BLaER1 treated with 17β-estradiol and CSF1 and Interleukin-3, amounts not matched to agents 10 nM and 100 nM (cell line): ENCODE data around the gene GLYATL1.

Experiments
- H3K27ac ChIP-seq, 11 experiments: shearing (Covaris generic); formaldehyde crosslinking; 2 replicates each; pipeline ENCODE4 v1.8.1; 2022
- H3K27me3 ChIP-seq, 11 experiments: shearing (Covaris generic); formaldehyde crosslinking; 2 replicates each; pipeline ENCODE4 v1.8.1; 2022
- H3K36me3 ChIP-seq, 11 experiments: shearing (Covaris generic); formaldehyde crosslinking; 2 replicates each; pipeline ENCODE4 v1.8.1; 2022
- H3K4me1 ChIP-seq, 10 experiments: shearing (Covaris generic); formaldehyde crosslinking; 2 replicates each; pipeline ENCODE4 v1.8.1; 2022
- H3K4me2 ChIP-seq, 11 experiments: shearing (Covaris generic); formaldehyde crosslinking; 2 replicates each; pipeline ENCODE4 v1.8.1; 2022
- H3K4me3 ChIP-seq, 10 experiments: shearing (Covaris generic); formaldehyde crosslinking; 2 replicates each; pipeline ENCODE4 v1.8.1; 2022
- H3K9ac ChIP-seq, 11 experiments: shearing (Covaris generic); formaldehyde crosslinking; 2 replicates each; pipeline ENCODE4 v1.8.1; 2022
- H3K9me3 ChIP-seq, 11 experiments: shearing (Covaris generic); formaldehyde crosslinking; replicated peaks in 1 of 11; 2 replicates each; pipeline ENCODE4 v1.8.1; 2022
- H4K20me1 ChIP-seq, 11 experiments: shearing (Covaris generic); formaldehyde crosslinking; 2 replicates each; pipeline ENCODE4 v1.8.1; 2022
- Cebpa-rat ChIP-seq, 11 experiments: shearing (Covaris generic); IDR thresholded peaks; 2 replicates each; pipeline ENCODE4 v1.8.1; 2022

Gene GLYATL1

GRCh38 chr11:58934945-58935513 is 4.3 kb upstream of the GLYATL1 start:
- Histone ChIP-seq H4K20me1 (no peaks in the 10 kb centered on the region), H3K4me2 (no peak overlapping the region), H3K27ac (no peak overlapping the region), H3K9ac (no peak overlapping the region), H3K4me3 (no peak overlapping the region), H3K27me3 (no peaks in the 10 kb centered on the region), H3K36me3 (no peaks in the 10 kb centered on the region), H3K9me3 (no peaks in the 10 kb centered on the region), H3K4me1 (no peaks in the 10 kb centered on the region)
- TF ChIP-seq Cebpa-rat (IDR thresholded peaks at IDR 0.05) = no peak

GRCh38 chr11:58938398-58938797 is 890 bp upstream of the GLYATL1 start:
- no peak overlapping the region for H3K4me3 ChIP-seq
- H4K20me1 ChIP-seq = no peaks in the 10 kb centered on the region
- no peak overlapping the region for H3K27ac ChIP-seq
- no peaks in the 10 kb centered on the region for H3K36me3 ChIP-seq
- no peaks in the 10 kb centered on the region for H3K4me1 ChIP-seq
- H3K27me3 ChIP-seq = no peaks in the 10 kb centered on the region
- no peak for TF ChIP-seq Cebpa-rat (IDR thresholded peaks at IDR 0.05)
- no peak overlapping the region for H3K4me2 ChIP-seq
- H3K9ac ChIP-seq = no peak overlapping the region
- no peaks in the 10 kb centered on the region for H3K9me3 ChIP-seq

- Histone ChIP-seq H3K27me3 (no peaks in the 10 kb centered on the region), H3K4me1 (no peaks in the 10 kb centered on the region), H3K9ac (no peak overlapping the region), H3K4me3 (no peak overlapping the region), H3K9me3 (no peaks in the 10 kb centered on the region), H3K4me2 (no peak overlapping the region), H3K36me3 (no peaks in the 10 kb centered on the region), H4K20me1 (no peaks in the 10 kb centered on the region), H3K27ac (no peak overlapping the region)
- no peak for TF ChIP-seq Cebpa-rat (IDR thresholded peaks at IDR 0.05)
These were observed 740 bp downstream of the GLYATL1 start for GRCh38 chr11:58940028-58940427.

GRCh38 chr11:58941838-58942237 is 2.5 kb downstream of the GLYATL1 start:
- H3K4me2 ChIP-seq = no peak overlapping the region
- H3K4me3 ChIP-seq = no peak overlapping the region
- no peaks in the 10 kb centered on the region for H4K20me1 ChIP-seq
- H3K36me3 ChIP-seq = no peaks in the 10 kb centered on the region
- no peak for TF ChIP-seq Cebpa-rat (IDR thresholded peaks at IDR 0.05)
- no peaks in the 10 kb centered on the region for H3K27me3 ChIP-seq
- H3K9ac ChIP-seq = no peak overlapping the region
- no peaks in the 10 kb centered on the region for H3K4me1 ChIP-seq
- no peaks in the 10 kb centered on the region for H3K9me3 ChIP-seq
- no peak overlapping the region for H3K27ac ChIP-seq

- no peaks in the 10 kb centered on the region for H3K36me3 ChIP-seq
- no peak overlapping the region for H3K4me2 ChIP-seq
- no peak for TF ChIP-seq Cebpa-rat (IDR thresholded peaks at IDR 0.05)
- H3K4me1 ChIP-seq = no peaks in the 10 kb centered on the region
- no peak overlapping the region for H3K27ac ChIP-seq
- no peaks in the 10 kb centered on the region for H3K9me3 ChIP-seq
- H3K9ac ChIP-seq = no peak overlapping the region
- H3K4me3 ChIP-seq = no peak overlapping the region
- no peaks in the 10 kb centered on the region for H3K27me3 ChIP-seq
- H4K20me1 ChIP-seq = no peaks in the 10 kb centered on the region
These were observed 6.4 kb downstream of the GLYATL1 start for GRCh38 chr11:58945663-58946062.

- no peaks in the 10 kb centered on the region for H3K4me1 ChIP-seq
- no peak overlapping the region for H3K27ac ChIP-seq
- no peak for TF ChIP-seq Cebpa-rat (IDR thresholded peaks at IDR 0.05)
- H3K27me3 ChIP-seq = no peaks in the 10 kb centered on the region
- no peaks in the 10 kb centered on the region for H3K9me3 ChIP-seq
- no peaks in the 10 kb centered on the region for H4K20me1 ChIP-seq
- H3K36me3 ChIP-seq = no peaks in the 10 kb centered on the region
- H3K4me2 ChIP-seq = no peak overlapping the region
- H3K4me3 ChIP-seq = no peak overlapping the region
- no peak overlapping the region for H3K9ac ChIP-seq
These were observed 9.9 kb downstream of the GLYATL1 start for GRCh38 chr11:58949184-58949583.

- Histone ChIP-seq H3K27me3 (no peaks in the 10 kb centered on the region), H3K4me1 (no peaks in the 10 kb centered on the region), H3K4me3 (no peak overlapping the region), H3K9ac (no peak overlapping the region), H3K27ac (no peak overlapping the region), H3K9me3 (no peaks in the 10 kb centered on the region), H4K20me1 (no peaks in the 10 kb centered on the region; a peak in 1 of 22 replicates), H3K4me2 (no peak overlapping the region), H3K36me3 (no peaks in the 10 kb centered on the region)
- TF ChIP-seq Cebpa-rat (IDR thresholded peaks at IDR 0.05) = no peak
These were observed 18.6 kb downstream of the GLYATL1 start for GRCh38 chr11:58957922-58958321.

GRCh38 chr11:58958500-58958899 is 19.2 kb downstream of the GLYATL1 start:
- no peaks in the 10 kb centered on the region; a peak in 1 of 22 replicates for H4K20me1 ChIP-seq
- no peak overlapping the region for H3K4me3 ChIP-seq
- no peak overlapping the region for H3K27ac ChIP-seq
- H3K36me3 ChIP-seq = no peaks in the 10 kb centered on the region
- no peak for TF ChIP-seq Cebpa-rat (IDR thresholded peaks at IDR 0.05)
- no peak overlapping the region for H3K9ac ChIP-seq
- peaks cover 0 to 4% (median 0%) of the 10 kb centered on the region in 11 experiments; a peak in 2 of 22 replicates for H3K9me3 ChIP-seq
- H3K4me2 ChIP-seq = no peak overlapping the region
- H3K27me3 ChIP-seq = no peaks in the 10 kb centered on the region
- no peaks in the 10 kb centered on the region for H3K4me1 ChIP-seq

- Histone ChIP-seq H3K9me3 (peaks cover 0 to 9% (median 0%) of the 10 kb centered on the region in 11 experiments; a peak in 5 of 22 replicates), H4K20me1 (no peaks in the 10 kb centered on the region), H3K9ac (no peak overlapping the region), H3K27ac (no peak overlapping the region), H3K4me3 (no peak overlapping the region), H3K4me1 (no peaks in the 10 kb centered on the region), H3K4me2 (no peak overlapping the region), H3K36me3 (no peaks in the 10 kb centered on the region), H3K27me3 (no peaks in the 10 kb centered on the region)
- no peak for TF ChIP-seq Cebpa-rat (IDR thresholded peaks at IDR 0.05)
These were observed 24.3 kb downstream of the GLYATL1 start for GRCh38 chr11:58963551-58964104.

- Histone ChIP-seq H3K4me2 (no peak overlapping the region), H3K27me3 (no peaks in the 10 kb centered on the region), H3K9me3 (peaks cover 0 to 9% (median 0%) of the 10 kb centered on the region in 11 experiments; a peak in 5 of 22 replicates), H3K9ac (no peak overlapping the region), H3K4me3 (no peak overlapping the region), H3K27ac (no peak overlapping the region), H4K20me1 (no peaks in the 10 kb centered on the region), H3K4me1 (no peaks in the 10 kb centered on the region), H3K36me3 (no peaks in the 10 kb centered on the region)
- no peak for TF ChIP-seq Cebpa-rat (IDR thresholded peaks at IDR 0.05)
These were observed 26.1 kb downstream of the GLYATL1 start for GRCh38 chr11:58965246-58965985.
